Activated naive CD4-positive, alpha-beta T cell treated with Interleukin-2 at 50 U/mL for 16 hours (primary cell): ENCODE data around the gene ABHD1.
"Not testable (repeated sequence)": the region's sequence is repeated elsewhere in the genome, so short reads cannot be mapped to it uniquely, and the experiment has no call there.

ENCODE experiments used
- DNase-seq: peaks from one replicate; pipeline ENCODE4 v3.0.0-alpha.2; 2020

The ABHD1 gene

GRCh38 chr2:27174638-27175037 lies 51.0 kb downstream of the ABHD1 start:
- no peak for DNase-seq

GRCh38 chr2:27175330-27175729 lies 51.7 kb downstream of the ABHD1 start:
- no peak for DNase-seq

- DNase-seq = not testable (repeated sequence)
Observed at GRCh38 chr2:27175781-27176180, 52.2 kb downstream of the ABHD1 start.

GRCh38 chr2:27177441-27178351 lies 54.1 kb downstream of the ABHD1 start:
- DNase-seq = no peak

- DNase-seq = no peak
Observed at GRCh38 chr2:27178469-27178868, 54.9 kb downstream of the ABHD1 start.

GRCh38 chr2:27179344-27180000 lies 55.9 kb downstream of the ABHD1 start:
- no peak for DNase-seq
